GM13977 (cell line): ENCODE measurements around the gene MOCOS.

Experiments
- DNase-seq: peaks from one replicate; pipeline ENCODE4 v3.0.0; 2012; ENCODE audit warnings: low spot score
- CTCF ChIP-seq: IDR thresholded peaks from 2 replicates; pipeline ENCODE4 v1.5.1; 2012; ENCODE audit warnings: mild to moderate bottlenecking, control low read depth; ENCODE audit not compliant: insufficient read depth; ENCODE audit errors: extremely low read depth, missing control alignments
- in situ Hi-C: fragments of 300-500 bp; cut with MboI; formaldehyde crosslinking; loops from one replicate; pipeline ENCODE4 v1.12.0; 2022; ENCODE audit warnings: low sequenced_read_pairs, low pct_unique_long_range_greater_than_20kb, mixed read lengths, inconsistent platforms; ENCODE audit not compliant: unreplicated experiment

The MOCOS gene

DNA sequence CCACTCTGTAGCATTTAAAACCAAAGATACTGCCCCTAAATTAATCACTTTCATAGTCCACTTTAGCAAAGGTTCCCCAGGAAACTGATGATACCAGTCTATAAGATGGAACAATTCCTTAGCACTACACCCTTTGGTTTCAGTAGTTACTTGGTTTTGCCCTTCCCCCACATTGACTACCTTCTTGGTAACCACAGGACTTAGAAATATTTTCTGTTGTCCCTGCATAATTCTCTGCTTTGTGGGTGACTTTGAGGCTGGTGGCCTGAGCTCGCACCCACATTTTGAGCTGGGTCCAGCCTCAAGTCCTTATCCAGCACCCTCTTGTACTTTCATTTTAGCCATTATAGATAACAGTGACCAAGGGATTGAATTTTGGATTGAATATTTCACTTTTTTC lies 34.5 kb upstream of the MOCOS start:
- DNase-seq, result no peak
- no peak for TF ChIP-seq CTCF
- in situ Hi-C loops, result no loop called here

DNA sequence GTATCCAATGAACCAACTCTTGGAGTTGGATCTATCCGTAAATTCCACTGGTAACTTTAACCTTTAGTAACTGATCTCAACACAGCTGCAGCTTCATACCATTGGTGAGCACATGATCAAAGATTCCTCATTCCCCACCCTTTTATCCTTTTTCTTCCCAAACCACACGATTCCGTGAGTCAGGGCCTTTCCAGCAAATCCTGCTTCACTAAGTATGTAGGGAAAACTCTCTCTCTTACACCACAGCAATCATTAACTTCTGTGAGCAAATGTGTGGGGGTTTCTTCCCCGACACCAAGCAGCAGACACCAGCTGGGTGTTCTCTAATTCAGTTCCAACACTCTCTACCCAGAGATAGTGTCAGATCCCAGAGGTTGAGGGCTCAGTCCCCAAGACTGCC lies 34.1 kb upstream of the MOCOS start:
- in situ Hi-C loops, result no loop called here
- DNase-seq, result no peak
- no peak for TF ChIP-seq CTCF

- DNase-seq, result no peak
- no peak for TF ChIP-seq CTCF
- in situ Hi-C loops, result no loop called here
Measured at GRCh38 chr18:36153771-36154170, 33.5 kb upstream of the MOCOS start.

GRCh38 chr18:36155851-36156757 lies 31.2 kb upstream of the MOCOS start:
- in situ Hi-C loops, result no loop called here
- no peak for TF ChIP-seq CTCF
- no peak for DNase-seq

GRCh38 chr18:36157441-36157840 lies 29.9 kb upstream of the MOCOS start:
- in situ Hi-C loops, result no loop called here
- no peak for TF ChIP-seq CTCF
- no peak for DNase-seq

GRCh38 chr18:36158266-36158867 lies 28.9 kb upstream of the MOCOS start:
- no peak for DNase-seq
- in situ Hi-C loops, result no loop called here
- no peak for TF ChIP-seq CTCF
